ENCODE measurements around the gene INTS7.

DNA sequence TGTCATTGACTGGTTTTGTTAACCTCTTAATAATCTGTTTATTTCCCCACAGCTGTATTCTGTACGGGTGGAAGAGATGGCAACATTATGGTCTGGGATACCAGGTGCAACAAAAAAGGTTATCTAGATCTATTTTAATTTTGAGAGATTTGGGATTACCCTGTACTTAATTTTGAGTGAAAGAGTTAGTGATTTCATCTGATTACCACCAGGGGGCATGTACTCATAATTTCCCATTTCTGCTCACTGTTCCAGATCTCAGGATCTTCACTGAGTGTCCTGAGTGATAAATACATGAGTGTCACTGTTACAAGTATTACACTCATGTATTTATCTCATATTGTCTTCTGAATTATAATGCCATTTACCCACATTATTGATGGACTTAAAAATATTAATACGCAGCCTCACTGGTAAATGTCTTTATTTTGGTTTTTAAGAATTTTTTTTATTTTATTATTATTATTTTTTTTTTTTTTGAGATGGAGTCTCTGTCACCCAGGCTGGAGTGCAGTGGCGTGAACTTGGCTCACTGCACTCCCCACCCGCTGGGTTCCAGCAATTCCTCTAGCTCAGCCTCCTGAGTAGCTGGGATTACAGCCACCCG, 27.6 kb upstream of the INTS7 start:
- TF ChIP-seq, protein P1, sequence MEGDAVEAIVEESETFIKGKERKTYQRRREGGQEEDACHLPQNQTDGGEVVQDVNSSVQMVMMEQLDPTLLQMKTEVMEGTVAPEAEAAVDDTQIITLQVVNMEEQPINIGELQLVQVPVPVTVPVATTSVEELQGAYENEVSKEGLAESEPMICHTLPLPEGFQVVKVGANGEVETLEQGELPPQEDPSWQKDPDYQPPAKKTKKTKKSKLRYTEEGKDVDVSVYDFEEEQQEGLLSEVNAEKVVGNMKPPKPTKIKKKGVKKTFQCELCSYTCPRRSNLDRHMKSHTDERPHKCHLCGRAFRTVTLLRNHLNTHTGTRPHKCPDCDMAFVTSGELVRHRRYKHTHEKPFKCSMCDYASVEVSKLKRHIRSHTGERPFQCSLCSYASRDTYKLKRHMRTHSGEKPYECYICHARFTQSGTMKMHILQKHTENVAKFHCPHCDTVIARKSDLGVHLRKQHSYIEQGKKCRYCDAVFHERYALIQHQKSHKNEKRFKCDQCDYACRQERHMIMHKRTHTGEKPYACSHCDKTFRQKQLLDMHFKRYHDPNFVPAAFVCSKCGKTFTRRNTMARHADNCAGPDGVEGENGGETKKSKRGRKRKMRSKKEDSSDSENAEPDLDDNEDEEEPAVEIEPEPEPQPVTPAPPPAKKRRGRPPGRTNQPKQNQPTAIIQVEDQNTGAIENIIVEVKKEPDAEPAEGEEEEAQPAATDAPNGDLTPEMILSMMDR (IDR thresholded peaks at IDR 0.05): peak; percentile 59 to 71 (median 68)
- no peak for TF ChIP-seq POLR2A (IDR thresholded peaks at IDR 0.05)
